GM21390 (cell line): Measurements from ENCODE around the gene EPHB1.
"Not testable (repeated sequence)": the region's sequence is repeated elsewhere in the genome, so short reads cannot be mapped to it uniquely, and the experiment has no call there.

ENCODE experiments used
- ATAC-seq: cut with Tn5 transposase; IDR thresholded peaks from one replicate; pipeline ENCODE4 v1.9.1; 2021; ENCODE audit not compliant: unreplicated experiment

Gene EPHB1

DNA sequence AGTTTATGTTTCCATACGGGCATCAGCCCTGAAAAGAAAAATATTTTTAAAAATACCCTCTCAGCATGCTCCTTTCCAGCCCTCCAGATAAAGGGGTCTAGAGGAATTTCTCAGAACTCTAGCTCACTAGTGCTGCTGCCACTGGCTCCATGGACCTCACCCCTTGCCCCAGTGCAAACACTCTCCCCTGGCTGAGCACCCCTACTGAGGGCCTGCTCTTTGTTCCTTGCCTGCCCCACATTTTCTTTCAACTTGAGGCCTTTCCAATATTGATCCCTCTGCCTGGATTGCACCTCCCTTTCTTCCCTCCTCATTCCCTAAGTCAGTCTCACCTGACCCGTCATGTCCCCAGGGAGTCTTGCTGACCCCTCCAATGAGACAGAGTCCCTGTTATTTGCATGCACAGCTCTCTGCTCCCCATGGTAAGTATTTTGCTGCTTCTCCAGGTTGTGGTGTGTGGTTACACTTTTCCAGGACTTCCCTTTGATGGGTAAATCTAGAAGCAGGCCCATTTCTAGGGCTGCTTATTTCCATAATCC, 196.5 kb downstream of the EPHB1 start:
- ATAC-seq: no peak

DNA sequence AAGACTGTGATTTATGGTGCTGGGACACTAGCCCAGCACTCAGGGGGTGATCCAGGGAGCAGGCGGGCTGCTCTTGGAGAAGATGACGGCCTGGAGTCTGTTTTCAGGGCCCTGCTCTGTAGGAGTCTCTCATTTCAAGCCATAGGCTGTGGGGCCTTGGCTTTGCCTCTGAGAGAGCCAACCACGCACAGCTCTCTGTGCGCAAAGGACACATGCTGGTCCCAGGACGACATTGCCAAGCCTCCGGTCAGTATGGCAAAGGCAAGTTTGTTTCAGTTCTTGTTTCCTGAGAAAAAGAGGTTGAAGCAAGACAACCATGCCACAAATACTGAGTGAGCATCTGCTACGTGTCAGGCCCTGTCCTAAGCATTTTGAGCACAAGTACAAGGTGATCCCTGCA, 197.1 kb downstream of the EPHB1 start:
- no peak for ATAC-seq

DNA sequence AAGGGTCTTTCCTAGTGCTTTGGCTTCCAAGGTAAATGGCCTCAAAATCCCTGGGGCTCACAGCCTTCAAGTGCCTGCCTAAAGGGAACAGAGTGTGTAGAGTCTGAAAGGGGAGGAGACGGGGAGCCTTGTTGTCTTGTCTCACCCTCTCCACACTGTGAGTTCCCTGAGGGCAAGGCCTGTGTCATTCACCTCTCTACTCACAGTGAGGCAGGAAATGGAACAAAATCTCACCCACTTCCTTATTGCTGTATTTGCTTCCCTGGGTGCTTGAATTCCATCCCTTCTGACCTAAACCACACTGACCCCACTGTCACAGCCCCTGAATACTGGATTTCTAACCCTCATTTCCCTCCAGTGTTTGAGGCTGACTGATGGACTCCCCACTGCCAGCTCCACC, 197.5 kb downstream of the EPHB1 start:
- ATAC-seq: no peak

DNA sequence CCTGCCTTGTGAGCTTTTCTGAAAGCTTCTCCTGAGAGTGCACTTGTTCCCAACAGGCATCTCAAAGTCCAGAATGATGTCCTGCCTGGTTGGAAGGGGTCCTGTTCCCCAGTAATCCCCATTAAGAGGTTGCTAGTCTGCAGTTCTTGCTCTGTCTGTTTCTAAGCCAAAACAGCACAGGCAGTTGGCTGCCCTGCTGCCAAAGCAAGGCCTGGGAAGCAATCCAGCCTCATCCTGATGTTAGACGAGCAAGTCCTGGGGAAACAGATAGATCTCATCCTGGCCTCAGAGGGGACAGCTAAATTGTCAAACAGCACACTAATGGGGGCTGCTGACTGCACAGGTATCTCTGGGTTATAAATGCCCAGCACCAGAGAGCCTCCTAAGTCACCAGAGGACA, 198.0 kb downstream of the EPHB1 start:
- ATAC-seq: no peak

DNA sequence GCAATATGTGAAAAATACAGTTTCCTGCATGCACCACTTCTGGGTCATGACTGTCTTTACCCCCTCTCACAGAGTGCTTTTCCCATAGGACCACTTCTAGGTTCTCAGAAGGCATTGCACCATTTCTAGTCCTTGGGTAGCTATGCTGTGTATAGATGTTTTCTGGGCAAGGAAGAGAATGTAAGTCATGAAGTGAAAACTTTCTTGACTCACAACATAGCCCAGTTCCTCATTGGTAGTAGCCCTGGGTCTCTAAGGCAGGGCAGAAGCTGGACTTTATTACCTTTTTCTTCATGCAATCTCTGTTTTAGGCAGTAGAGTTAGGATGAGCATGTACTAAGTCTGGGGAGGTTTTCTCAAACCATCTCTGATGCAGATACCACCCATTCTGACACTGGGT, 203.1 kb downstream of the EPHB1 start:
- ATAC-seq: no peak

DNA sequence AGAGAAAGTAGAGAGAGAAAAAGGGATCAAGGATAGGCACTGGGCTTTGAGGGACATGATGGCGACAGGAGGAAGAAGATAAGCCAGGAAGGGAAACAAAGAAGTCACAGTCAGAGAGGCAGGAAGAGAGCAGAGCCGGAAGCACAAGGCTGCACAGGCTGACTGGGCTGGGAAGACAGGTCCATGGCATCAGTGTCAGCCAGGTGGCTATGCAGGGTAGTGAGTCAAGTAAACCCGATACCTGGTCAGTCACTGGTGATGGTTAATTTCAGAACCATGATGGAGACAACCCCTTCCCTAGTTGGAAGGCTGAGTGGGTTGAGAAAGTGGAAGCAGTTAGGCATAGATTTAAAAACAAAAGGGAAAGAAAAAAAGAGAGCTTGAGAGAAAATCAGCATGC, 203.8 kb downstream of the EPHB1 start:
- no peak for ATAC-seq

DNA sequence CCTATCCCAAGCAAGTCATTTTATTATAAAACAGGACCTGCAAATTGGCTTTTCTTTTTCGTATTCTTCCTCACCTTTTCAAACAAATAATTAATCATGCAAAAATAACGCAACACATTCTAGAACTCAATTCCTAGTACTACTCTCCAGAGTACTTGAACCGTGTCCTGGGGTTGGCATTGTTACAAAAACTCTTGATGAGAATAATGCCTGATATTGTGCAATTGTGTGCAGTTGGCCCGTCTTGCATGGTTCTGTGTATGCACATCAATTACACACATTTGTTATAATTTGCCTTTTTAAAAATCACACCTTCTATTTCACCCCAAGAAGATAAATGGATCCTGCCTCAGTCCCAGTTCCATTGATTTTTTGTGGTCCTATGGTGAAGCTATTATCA, 205.4 kb downstream of the EPHB1 start:
- ATAC-seq: no peak

DNA sequence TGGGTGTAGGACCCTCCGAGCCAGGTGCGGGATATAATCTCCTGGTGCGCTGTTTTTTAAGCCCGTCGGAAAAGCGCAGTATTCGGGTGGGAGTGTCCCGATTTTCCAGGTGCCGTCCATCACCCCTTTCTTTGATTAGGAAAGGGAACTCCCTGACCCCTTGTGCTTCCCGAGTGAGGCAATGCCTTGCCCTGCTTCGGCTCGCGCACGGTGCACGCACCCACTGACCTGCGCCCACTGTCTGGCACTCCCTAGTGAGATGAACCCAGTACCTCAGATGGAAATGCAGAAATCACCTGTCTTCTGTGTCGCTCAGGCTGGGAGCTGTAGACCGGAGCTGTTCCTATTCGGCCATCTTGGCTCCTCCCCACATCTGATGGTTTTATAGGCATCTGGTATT, 210.6 kb downstream of the EPHB1 start:
- not testable (repeated sequence) for ATAC-seq

DNA sequence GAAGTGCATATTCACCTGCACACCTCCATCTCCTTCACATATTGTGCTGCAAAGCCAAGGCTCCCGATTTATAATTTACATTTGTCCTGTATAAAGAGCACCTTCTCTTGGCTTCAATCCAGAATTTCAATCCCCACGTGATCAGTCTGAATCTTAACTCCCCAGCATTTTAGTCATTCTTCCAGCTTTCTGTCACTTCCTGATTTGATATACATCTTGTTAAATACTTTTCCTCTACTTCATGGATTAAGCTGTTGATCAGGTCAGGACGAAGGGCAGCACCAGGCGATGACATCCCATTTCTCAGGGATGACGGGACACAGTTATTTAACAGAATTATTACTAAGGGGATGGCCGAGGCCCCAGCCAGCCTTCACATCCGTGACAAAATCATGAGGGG, 212.5 kb downstream of the EPHB1 start:
- no peak for ATAC-seq

DNA sequence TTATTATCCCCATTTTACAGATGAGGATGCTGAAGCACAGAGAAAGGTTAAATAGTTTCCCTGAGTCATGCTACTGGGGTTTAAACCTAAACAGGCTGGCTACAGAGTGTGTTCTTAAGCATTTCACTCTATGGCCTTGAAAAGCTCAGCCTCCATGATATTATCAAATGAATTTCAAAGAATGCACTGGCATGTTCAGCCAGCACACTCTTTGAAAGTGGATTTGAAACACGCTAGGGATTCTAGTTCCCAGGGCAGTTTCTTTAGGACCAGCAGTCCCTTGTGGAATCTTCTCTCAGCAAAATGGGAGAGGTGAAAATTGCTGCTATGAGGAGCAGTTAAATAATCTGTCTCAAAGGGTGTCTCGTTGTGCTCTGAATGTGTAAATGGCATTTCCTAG, 213.3 kb downstream of the EPHB1 start:
- ATAC-seq: no peak

DNA sequence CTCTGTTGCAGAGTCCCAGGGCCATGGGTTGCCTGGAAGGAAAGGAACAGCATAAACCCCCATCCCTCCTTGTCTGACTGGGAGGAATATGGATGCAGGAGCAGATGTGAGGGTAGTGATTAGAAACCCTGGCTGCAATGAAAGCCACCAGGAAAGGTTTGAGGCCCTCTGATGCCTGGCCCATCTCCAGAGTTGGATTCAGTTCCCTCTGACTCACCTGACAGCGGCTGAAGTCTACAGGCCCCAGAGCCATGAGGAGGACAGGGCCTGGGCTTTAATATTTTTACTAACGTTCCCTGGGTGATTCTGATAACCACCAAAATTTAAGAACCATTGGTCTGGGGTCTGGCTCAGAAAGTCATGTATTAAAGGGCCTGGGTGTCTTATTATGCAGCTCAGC, 214.0 kb downstream of the EPHB1 start:
- ATAC-seq: no peak

DNA sequence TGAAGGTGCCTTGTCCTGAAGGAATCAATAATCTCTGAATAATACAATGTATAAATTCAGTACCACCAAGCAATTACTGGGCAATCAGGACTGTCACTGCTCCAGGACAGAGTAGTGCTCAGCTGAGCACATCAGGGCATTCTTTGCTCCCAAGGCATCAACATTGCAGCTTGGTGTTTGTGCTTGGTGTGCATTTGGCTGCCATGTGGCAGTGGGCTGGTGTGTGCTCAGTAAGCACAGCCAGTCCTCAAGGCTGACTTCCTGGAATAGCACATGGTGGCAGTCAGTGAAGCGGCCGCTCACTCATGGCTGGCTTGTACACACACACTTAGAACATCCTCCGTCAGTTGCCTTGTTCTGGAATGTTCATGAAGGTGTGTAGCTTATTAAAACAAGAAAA, 217.0 kb downstream of the EPHB1 start:
- no peak for ATAC-seq

DNA sequence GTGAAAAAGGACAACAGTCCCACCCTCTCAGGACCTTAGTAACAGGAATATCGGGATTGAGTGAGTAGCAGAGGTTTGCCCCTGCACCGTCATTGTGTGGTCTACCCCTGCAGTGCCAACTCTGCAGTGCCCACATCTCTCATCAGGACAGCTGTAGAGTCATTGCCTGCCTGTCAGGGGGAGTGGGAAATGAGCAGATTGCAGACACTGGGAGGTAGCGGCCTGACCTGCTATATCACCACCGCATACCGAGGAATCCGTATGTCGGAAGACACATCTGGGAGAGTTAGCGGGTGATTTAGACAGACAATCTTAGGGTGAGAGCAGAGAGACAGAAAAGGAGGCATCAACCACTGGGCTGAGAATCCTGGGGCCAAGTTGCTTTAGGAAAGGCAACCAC, 218.1 kb downstream of the EPHB1 start:
- ATAC-seq: no peak

DNA sequence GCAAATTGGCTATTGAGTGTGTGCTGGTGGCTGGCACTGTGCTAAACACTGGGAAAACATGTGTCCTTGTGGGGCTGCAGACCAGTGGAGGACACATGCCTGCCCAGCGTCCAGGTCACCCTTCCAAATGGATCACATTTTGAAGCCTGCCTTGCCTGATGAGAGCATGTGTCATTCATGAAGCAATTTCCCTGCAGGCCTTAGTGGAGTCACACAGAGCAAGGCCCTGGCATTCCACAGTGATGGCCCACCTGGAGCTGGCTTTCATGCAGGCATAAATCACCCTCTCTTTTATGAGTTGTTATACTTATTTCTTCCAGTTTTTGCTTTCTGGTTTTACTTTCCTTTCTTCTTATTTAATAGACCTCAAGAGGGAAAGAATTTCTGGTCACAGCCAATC, 219.5 kb downstream of the EPHB1 start:
- ATAC-seq: no peak

DNA sequence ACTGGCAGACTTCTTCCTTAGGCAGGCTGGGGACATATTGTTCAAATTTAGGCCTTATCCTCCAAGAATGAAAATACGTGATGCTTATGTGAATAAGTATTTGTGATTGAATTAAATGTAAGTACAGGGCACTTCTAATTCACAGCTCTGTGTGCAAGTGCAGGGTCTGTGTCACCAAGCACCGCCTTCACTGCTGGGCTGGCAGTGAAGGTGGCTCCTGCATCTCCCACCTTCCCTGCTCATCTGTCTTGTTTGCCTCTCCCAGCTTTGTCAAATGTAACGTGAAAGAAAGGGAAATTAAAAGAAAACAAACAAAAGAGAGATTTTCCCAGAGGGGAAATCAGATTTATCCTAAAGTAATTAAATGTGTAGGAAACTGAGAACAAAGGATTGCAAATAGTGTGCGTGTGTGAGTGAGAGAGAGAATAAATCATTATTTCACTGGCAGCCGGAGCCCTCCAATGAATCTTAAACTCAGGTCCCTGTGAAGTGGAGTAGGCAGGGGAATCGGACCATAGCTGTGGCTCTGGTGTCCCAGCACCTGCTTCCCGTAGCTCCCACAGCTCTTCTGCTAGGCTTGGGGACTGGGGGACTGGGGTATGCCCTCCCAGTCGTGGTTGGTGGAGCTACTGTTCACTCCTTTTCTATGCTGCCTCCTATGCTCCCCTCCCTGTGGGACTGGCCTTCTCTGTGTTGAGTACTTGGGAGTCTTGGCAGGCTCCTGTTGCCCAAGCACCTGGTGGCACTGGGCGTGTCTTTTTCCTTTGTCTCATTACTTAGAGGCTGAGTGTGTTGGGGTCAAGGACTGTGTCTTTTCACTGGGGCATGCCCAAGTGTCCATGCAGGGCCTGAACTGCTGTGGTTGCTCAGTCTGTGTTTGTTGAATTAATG, 222.2 kb downstream of the EPHB1 start:
- no peak for ATAC-seq

DNA sequence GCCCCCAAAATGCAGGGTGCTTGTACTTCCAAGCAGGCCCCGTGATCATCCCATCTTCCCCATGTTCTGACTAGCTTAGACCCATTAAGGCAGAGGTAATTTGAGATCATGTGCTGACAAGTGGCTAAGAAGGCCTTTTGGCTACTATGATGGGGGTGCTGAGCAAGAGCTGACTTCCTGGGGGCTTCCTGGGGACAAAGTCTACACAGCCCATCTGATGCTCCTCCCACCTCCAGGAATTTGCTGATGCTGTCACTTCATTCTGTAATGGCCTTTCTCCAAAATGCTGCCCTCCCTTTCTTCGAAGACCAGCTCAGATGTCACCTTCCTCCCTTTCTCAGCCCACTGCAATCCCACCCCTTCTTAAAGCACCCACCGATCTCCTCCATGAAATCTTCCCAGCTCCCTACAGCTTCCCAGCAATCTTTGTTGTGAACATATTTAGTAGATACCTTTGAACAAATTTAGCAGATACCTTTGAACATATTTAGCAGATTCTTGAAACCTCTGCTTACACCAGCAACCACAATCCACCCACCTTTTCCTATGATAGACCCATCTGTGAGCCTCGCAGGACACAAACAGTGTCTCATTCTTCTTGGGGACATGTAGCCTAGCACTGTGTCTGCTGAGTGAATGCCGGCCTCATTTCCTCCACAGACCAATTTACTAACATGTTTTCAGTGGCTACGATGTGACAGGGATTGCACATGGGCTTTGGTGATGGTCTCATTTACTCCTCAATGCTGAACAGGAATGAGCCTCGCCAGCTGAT, 223.3 kb downstream of the EPHB1 start:
- no peak for ATAC-seq

DNA sequence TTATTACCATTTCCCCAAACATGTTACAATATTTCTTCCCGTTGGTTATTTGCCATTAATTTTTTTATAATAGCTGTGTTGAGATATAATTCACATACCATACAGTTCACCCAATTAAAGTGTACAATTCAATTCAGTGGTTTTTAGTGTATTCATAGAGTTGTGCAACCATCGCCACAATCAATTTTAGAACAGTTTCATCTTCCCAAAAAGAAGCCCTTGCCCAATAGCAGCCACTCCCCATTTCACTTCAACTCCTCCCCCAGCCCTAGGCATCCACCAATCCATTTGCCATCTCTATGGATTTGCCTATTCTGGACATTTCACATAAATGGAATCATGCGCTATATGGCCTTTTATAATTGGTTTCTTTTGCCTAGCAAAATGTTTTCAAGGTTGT, 225.1 kb downstream of the EPHB1 start:
- ATAC-seq: no peak

DNA sequence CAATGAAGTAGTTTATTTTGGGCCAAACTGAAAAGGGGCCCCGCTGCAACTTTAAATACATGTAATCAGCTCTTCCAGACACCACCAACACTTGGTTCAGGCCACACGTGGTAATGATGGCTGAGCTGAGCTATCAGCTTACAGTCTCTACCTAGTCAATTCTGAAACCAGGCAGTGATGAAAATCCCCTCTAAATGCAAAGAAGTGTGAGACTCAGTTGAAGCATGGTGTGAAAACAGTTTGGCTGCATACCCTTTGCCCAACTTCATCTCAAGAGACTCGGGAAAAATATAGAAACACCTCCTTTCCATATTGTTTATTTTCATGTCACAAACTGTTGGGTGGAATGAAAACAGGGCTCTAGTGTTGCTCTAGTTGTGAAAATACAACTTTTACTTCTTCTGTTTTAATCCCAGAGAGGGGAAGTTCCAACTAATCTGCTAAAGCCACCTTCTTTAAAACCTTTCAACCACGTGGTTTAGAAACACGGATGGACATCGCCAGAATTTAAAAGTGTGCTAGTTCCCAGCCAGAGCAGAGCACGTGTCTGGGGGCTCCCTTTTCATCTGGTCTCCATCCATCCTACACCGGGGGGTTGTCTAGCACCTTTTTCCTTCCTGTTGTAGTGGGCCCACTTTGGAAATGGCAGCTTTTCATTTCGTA, 229.1 kb downstream of the EPHB1 start:
- peak; percentile 63 for ATAC-seq

DNA sequence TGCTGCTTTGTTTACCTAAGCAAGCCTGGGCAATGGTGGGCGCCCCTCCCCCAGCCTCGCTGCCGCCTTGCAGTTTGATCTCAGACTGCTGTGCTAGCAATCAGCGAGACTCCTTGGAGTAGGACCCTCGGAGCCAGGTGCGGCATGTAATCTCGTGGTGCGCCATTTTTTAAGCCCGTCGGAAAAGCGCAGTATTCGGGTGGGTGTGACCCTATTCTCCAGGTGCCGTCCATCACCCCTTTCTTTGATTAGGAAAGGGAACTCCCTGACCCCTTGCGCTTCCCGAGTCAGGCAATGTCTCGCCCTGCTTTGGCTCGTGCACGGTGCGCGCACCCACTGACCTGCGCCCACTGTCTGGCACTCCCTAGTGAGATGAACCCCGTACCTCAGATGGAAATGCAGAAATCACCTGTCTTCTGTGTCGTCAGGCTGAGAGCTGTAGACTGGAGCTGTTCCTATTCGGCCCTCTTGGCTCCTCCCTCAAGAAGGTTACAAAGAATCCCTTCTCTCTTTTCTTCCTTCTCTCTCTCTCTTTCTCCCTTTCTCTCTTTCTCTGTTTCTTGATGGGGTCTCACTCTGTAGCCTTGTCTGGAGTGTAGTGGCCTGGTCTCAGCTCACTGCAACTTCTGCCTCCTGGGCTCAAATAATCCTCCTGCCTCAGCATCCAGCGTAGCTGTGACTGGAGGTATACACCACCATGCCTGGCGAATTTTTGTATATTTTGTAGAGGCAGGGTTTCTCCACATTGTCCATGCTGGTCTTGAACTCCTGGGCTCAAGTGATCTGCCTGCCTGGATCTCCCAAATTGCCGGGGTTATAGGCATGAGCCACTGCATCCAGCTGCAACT, 235.9 kb downstream of the EPHB1 start:
- not testable (repeated sequence) for ATAC-seq

DNA sequence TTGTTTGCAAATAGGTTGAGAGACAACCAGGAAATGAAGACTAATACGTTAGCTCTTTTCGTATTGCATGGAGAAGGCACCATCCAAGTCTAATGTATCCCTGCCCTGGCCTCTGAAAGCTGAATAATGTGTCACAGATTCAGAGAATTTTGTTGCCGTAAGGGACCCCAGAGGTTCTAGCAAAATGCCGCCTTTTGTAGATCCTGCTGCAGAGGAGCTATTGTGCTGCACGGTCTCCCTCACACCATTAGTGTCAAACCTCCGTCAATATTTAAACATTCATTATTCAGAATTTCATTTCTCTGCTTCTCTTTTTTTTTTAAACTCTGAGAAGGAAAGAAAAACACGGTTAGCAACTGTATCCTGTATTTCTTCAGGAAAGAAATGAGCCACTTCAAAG, 238.7 kb downstream of the EPHB1 start:
- ATAC-seq: no peak
